ENCODE results near the gene MGST3.

- TF ChIP-seq NFIC (IDR thresholded peaks at IDR 0.05; ENCODE audit: borderline replicate concordance) (no peak), TAF1 (IDR thresholded peaks at IDR 0.05; ENCODE audit: borderline replicate concordance, low read depth, low read length) (no peak), GATA2 (CRISPR knock-in tag; IDR thresholded peaks at IDR 0.05) (no peak), RFX5 (IDR thresholded peaks at IDR 0.05; ENCODE audit: low read length) (no peak), POLR2AphosphoS5 (IDR thresholded peaks at IDR 0.05; ENCODE audit: low read depth, low read length) (no peak), RAD21 (IDR thresholded peaks at IDR 0.05; ENCODE audit: low read length) (no peak), USF1 (IDR thresholded peaks at IDR 0.05; ENCODE audit: borderline replicate concordance, low read depth) (no peak), ELF1 (IDR thresholded peaks at IDR 0.05) (no peak), PBX3 (IDR thresholded peaks at IDR 0.05) (no peak)
- TF ChIP-seq, protein P1, sequence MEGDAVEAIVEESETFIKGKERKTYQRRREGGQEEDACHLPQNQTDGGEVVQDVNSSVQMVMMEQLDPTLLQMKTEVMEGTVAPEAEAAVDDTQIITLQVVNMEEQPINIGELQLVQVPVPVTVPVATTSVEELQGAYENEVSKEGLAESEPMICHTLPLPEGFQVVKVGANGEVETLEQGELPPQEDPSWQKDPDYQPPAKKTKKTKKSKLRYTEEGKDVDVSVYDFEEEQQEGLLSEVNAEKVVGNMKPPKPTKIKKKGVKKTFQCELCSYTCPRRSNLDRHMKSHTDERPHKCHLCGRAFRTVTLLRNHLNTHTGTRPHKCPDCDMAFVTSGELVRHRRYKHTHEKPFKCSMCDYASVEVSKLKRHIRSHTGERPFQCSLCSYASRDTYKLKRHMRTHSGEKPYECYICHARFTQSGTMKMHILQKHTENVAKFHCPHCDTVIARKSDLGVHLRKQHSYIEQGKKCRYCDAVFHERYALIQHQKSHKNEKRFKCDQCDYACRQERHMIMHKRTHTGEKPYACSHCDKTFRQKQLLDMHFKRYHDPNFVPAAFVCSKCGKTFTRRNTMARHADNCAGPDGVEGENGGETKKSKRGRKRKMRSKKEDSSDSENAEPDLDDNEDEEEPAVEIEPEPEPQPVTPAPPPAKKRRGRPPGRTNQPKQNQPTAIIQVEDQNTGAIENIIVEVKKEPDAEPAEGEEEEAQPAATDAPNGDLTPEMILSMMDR (IDR thresholded peaks at IDR 0.05) = no peak
- TF ChIP-seq, protein P2, sequence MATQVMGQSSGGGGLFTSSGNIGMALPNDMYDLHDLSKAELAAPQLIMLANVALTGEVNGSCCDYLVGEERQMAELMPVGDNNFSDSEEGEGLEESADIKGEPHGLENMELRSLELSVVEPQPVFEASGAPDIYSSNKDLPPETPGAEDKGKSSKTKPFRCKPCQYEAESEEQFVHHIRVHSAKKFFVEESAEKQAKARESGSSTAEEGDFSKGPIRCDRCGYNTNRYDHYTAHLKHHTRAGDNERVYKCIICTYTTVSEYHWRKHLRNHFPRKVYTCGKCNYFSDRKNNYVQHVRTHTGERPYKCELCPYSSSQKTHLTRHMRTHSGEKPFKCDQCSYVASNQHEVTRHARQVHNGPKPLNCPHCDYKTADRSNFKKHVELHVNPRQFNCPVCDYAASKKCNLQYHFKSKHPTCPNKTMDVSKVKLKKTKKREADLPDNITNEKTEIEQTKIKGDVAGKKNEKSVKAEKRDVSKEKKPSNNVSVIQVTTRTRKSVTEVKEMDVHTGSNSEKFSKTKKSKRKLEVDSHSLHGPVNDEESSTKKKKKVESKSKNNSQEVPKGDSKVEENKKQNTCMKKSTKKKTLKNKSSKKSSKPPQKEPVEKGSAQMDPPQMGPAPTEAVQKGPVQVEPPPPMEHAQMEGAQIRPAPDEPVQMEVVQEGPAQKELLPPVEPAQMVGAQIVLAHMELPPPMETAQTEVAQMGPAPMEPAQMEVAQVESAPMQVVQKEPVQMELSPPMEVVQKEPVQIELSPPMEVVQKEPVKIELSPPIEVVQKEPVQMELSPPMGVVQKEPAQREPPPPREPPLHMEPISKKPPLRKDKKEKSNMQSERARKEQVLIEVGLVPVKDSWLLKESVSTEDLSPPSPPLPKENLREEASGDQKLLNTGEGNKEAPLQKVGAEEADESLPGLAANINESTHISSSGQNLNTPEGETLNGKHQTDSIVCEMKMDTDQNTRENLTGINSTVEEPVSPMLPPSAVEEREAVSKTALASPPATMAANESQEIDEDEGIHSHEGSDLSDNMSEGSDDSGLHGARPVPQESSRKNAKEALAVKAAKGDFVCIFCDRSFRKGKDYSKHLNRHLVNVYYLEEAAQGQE (IDR thresholded peaks at IDR 0.05; ENCODE audit: low read depth, low read length) = no peak
Observed at GRCh38 chr1:165674599-165674998, 43.6 kb downstream of the MGST3 start.
